Activated naive CD4-positive, alpha-beta T cell treated with anti-CD3 and anti-CD28 coated beads, Interleukin-2, amount 50 U/mL, for 72 hours (primary cell): ENCODE results near the gene MAPK8. TPM values are rescaled to one million over a fixed set of nuclear protein-coding genes. Genes with fewer than 3 reads are reported as not detected.
A peak's percentile ranks its signal among the peaks of the same experiment; 100 is the strongest.

Source experiments
- ATAC-seq, 2 donors: fragments of 150-1000 bp; cut with Tn5 transposase; 2 replicates each; pipeline ENCODE4 v1.10.0; 2021; ENCODE audit warnings: mild to moderate bottlenecking in 2 of 2, moderate library complexity in 2 of 2
- DNase-seq, 2 donors: peaks; one replicate each; pipeline ENCODE4 v3.0.0; 2021 to 2022; ENCODE audit warnings: low spot score in 2 of 2
- H3K27ac Mint-ChIP-seq, 2 donors: one replicate each; pipeline ENCODE4 v1.8.0; 2022; ENCODE audit warnings: mild to moderate bottlenecking in 2 of 2, mixed read lengths in 2 of 2
- H3K36me3 Mint-ChIP-seq, 2 donors: one replicate each; pipeline ENCODE4 v1.8.0; 2022; ENCODE audit warnings: mixed read lengths in 2 of 2
- H3K9me3 Mint-ChIP-seq, 2 donors: one replicate each; pipeline ENCODE4 v1.8.0; 2022; ENCODE audit warnings: mixed read lengths in 2 of 2
- total RNA-seq, 2 donors: library from RNA; stranded (reverse); gene quantifications; one replicate each; pipeline ENCODE4 v1.2.3, GENCODE V29; 2022

The MAPK8 gene
- total RNA-seq, 2 donors from 2014 or later, result 26.5 to 41.3 TPM

GRCh38 chr10:48453451-48454301, 147.2 kb downstream of the MAPK8 start:
- Mint-ChIP-seq H3K27ac (peak overlapping the region in 1 of 2 donors; percentile 68), H3K36me3 (no peaks in the 10 kb centered on the region), H3K9me3 (no peaks in the 10 kb centered on the region)
- DNase-seq, result peak in 1 of 2 donors; percentile 30
- no peak for ATAC-seq

- Mint-ChIP-seq H3K27ac (no peak overlapping the region), H3K9me3 (no peaks in the 10 kb centered on the region), H3K36me3 (no peaks in the 10 kb centered on the region)
- ATAC-seq (no peak), DNase-seq (peak in 1 of 2 donors; percentile 35)
Measured at GRCh38 chr10:48454302-48455054, 148.0 kb downstream of the MAPK8 start.

- H3K36me3 Mint-ChIP-seq, result no peaks in the 10 kb centered on the region
- peak in 1 of 2 donors; percentile 39 for DNase-seq
- H3K9me3 Mint-ChIP-seq, result no peaks in the 10 kb centered on the region
- H3K27ac Mint-ChIP-seq, result no peak overlapping the region
- ATAC-seq, result no peak
Measured at GRCh38 chr10:48455055-48455391, 148.5 kb downstream of the MAPK8 start.

- peak in 1 of 2 donors; percentile 44 for DNase-seq
- H3K9me3 Mint-ChIP-seq, result no peaks in the 10 kb centered on the region
- no peaks in the 10 kb centered on the region for H3K36me3 Mint-ChIP-seq
- ATAC-seq, result no peak
- H3K27ac Mint-ChIP-seq, result no peak overlapping the region
Measured at GRCh38 chr10:48455392-48456151, 149.1 kb downstream of the MAPK8 start.

GRCh38 chr10:48456361-48456804, 149.9 kb downstream of the MAPK8 start:
- H3K36me3 Mint-ChIP-seq, result no peaks in the 10 kb centered on the region
- no peaks in the 10 kb centered on the region for H3K9me3 Mint-ChIP-seq
- no peak overlapping the region for H3K27ac Mint-ChIP-seq
- no peak for ATAC-seq
- DNase-seq, result peak in 1 of 2 donors; percentile 34

- no peak overlapping the region for H3K27ac Mint-ChIP-seq
- peak in 1 of 2 donors; percentile 48 for DNase-seq
- no peaks in the 10 kb centered on the region for H3K9me3 Mint-ChIP-seq
- no peaks in the 10 kb centered on the region for H3K36me3 Mint-ChIP-seq
- no peak for ATAC-seq
Measured at GRCh38 chr10:48456808-48457761, 150.6 kb downstream of the MAPK8 start.

GRCh38 chr10:48457949-48458661, 151.6 kb downstream of the MAPK8 start:
- ATAC-seq, result no peak
- H3K27ac Mint-ChIP-seq, result no peak overlapping the region
- no peaks in the 10 kb centered on the region for H3K36me3 Mint-ChIP-seq

GRCh38 chr10:48458662-48459048, 152.2 kb downstream of the MAPK8 start:
- Mint-ChIP-seq H3K27ac (no peak overlapping the region), H3K9me3 (no peaks in the 10 kb centered on the region), H3K36me3 (no peaks in the 10 kb centered on the region)
- DNase-seq (peak in 1 of 2 donors; percentile 41), ATAC-seq (no peak)

More at GRCh38 chr10:48457949-48458661, 151.6 kb downstream of the MAPK8 start:
- DNase-seq, result peak in 1 of 2 donors; percentile 44
- no peaks in the 10 kb centered on the region for H3K9me3 Mint-ChIP-seq

- ATAC-seq (no peak), DNase-seq (peak in 1 of 2 donors; percentile 45)
- Mint-ChIP-seq H3K27ac (no peak overlapping the region), H3K9me3 (no peaks in the 10 kb centered on the region), H3K36me3 (no peaks in the 10 kb centered on the region)
Measured at GRCh38 chr10:48459270-48460150, 153.0 kb downstream of the MAPK8 start.

GRCh38 chr10:48460182-48460581, 153.7 kb downstream of the MAPK8 start:
- DNase-seq, result no peak
- ATAC-seq, result no peak
- Mint-ChIP-seq H3K9me3 (no peaks in the 10 kb centered on the region), H3K36me3 (no peaks in the 10 kb centered on the region), H3K27ac (no peak overlapping the region)

- no peak for ATAC-seq
- H3K36me3 Mint-ChIP-seq, result no peaks in the 10 kb centered on the region
- no peaks in the 10 kb centered on the region for H3K9me3 Mint-ChIP-seq
- peak in 1 of 2 donors; percentile 30 for DNase-seq
- H3K27ac Mint-ChIP-seq, result no peak overlapping the region
Measured at GRCh38 chr10:48461623-48462481, 155.4 kb downstream of the MAPK8 start.

- Mint-ChIP-seq H3K36me3 (no peaks in the 10 kb centered on the region), H3K9me3 (no peaks in the 10 kb centered on the region), H3K27ac (no peak overlapping the region)
- DNase-seq (peak in 1 of 2 donors; percentile 38), ATAC-seq (no peak)
Measured at GRCh38 chr10:48462482-48463020, 156.1 kb downstream of the MAPK8 start.

- no peak for ATAC-seq
- H3K9me3 Mint-ChIP-seq, result no peaks in the 10 kb centered on the region
- no peak overlapping the region for H3K27ac Mint-ChIP-seq
- peak in 1 of 2 donors; percentile 40 for DNase-seq
- no peaks in the 10 kb centered on the region for H3K36me3 Mint-ChIP-seq
Measured at GRCh38 chr10:48463318-48464003, 157.0 kb downstream of the MAPK8 start.
